Measurements from ENCODE around the gene HCRTR1. TPM values are rescaled to one million over a fixed set of nuclear protein-coding genes. Genes with fewer than 3 reads are reported as not detected.
A peak's percentile ranks its signal among the peaks of the same experiment; 100 is the strongest.

Gene HCRTR1
- total and polyA plus RNA-seq, 3 donors from 2014 or later = 0.19 to 0.31 TPM; not detected in 1

GRCh38 chr1:31658721-31659120 is 41.2 kb downstream of the HCRTR1 start:
- Histone ChIP-seq H3K27me3 (no peaks in the 10 kb centered on the region), H3K36me3 (ENCODE audit: low read depth, missing control alignments) (no peaks in the 10 kb centered on the region), H3K4me1 (peaks cover 4% of the 10 kb centered on the region), H3K27ac (no peak overlapping the region), H3K4me3 (no peak overlapping the region), H3K9me3 (no peaks in the 10 kb centered on the region)
- no peak for DNase-seq
- TF ChIP-seq POLR2A (IDR thresholded peaks at IDR 0.05) = no peak
- TF ChIP-seq, protein P1, sequence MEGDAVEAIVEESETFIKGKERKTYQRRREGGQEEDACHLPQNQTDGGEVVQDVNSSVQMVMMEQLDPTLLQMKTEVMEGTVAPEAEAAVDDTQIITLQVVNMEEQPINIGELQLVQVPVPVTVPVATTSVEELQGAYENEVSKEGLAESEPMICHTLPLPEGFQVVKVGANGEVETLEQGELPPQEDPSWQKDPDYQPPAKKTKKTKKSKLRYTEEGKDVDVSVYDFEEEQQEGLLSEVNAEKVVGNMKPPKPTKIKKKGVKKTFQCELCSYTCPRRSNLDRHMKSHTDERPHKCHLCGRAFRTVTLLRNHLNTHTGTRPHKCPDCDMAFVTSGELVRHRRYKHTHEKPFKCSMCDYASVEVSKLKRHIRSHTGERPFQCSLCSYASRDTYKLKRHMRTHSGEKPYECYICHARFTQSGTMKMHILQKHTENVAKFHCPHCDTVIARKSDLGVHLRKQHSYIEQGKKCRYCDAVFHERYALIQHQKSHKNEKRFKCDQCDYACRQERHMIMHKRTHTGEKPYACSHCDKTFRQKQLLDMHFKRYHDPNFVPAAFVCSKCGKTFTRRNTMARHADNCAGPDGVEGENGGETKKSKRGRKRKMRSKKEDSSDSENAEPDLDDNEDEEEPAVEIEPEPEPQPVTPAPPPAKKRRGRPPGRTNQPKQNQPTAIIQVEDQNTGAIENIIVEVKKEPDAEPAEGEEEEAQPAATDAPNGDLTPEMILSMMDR (IDR thresholded peaks at IDR 0.05) = no peak
- intact Hi-C loops (cut with DNase I; ENCODE audit: low total_unique reads) = no loop called here
- WGBS, 2 donors = 77 to 90% methylated on average over 3 of the region's 3 CpGs

GRCh38 chr1:31659889-31660288 is 42.4 kb downstream of the HCRTR1 start:
- TF ChIP-seq POLR2A (IDR thresholded peaks at IDR 0.05) = no peak
- TF ChIP-seq, protein P1 (IDR thresholded peaks at IDR 0.05) = no peak
- intact Hi-C loops (cut with DNase I; ENCODE audit: low total_unique reads) = loop anchor here (10.0 kb wide), 1 partner anchor 125 kb away; no protein-coding TSS in a partner anchor
- DNase-seq = no peak
- Histone ChIP-seq H3K4me1 (peaks cover 12% of the 10 kb centered on the region), H3K4me3 (no peak overlapping the region), H3K27me3 (no peaks in the 10 kb centered on the region), H3K36me3 (ENCODE audit: low read depth, missing control alignments) (no peaks in the 10 kb centered on the region), H3K27ac (no peak overlapping the region), H3K9me3 (no peaks in the 10 kb centered on the region)
- WGBS, 2 donors = 86 to 92% methylated on average over 3 of the region's 3 CpGs

GRCh38 chr1:31660871-31661455 is 43.5 kb downstream of the HCRTR1 start:
- TF ChIP-seq, protein P1 (IDR thresholded peaks at IDR 0.05) = no peak
- TF ChIP-seq POLR2A (IDR thresholded peaks at IDR 0.05) = no peak
- 67 to 83% methylated on average over 2 to 4 of the region's 4 CpGs for WGBS, 2 donors
- H3K9me3 ChIP-seq = no peaks in the 10 kb centered on the region
- no peaks in the 10 kb centered on the region for H3K27me3 ChIP-seq
- H3K4me1 ChIP-seq = peaks cover 20% of the 10 kb centered on the region
- no peak overlapping the region for H3K4me3 ChIP-seq
- H3K36me3 ChIP-seq (ENCODE audit: low read depth, missing control alignments) = no peaks in the 10 kb centered on the region
- H3K27ac ChIP-seq = peak overlapping the region in 1 of 2 donors; percentile 24
- no peak for DNase-seq
- intact Hi-C loops (cut with DNase I; ENCODE audit: low total_unique reads) = loop anchor here (10.0 kb wide), 1 partner anchor 124 kb away; no protein-coding TSS in a partner anchor

DNA sequence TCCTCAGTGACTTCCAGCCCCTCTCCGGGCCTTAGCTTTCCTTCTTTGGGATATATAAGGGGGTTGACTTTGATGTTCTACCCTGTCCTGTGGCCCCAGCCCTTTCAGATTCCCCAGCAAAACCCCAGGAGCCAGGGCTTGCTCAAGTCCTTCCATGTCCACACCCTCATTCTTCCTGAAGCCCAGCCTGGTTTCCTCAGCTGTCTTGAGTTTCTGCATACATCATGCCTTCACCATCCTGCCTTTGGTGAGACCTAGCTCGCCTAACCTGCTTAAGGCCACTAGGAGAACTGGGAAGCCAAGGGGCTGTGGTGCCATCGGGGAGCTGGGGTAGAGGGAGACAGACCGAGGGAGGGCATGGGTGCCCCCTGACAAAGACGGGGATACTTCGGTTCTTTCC is 44.4 kb downstream of the HCRTR1 start:
- DNase-seq = no peak
- no peaks in the 10 kb centered on the region for H3K27me3 ChIP-seq
- TF ChIP-seq, protein P1 (IDR thresholded peaks at IDR 0.05) = no peak
- no peak for TF ChIP-seq POLR2A (IDR thresholded peaks at IDR 0.05)
- H3K4me1 ChIP-seq = peaks cover 29% of the 10 kb centered on the region
- no peaks in the 10 kb centered on the region for H3K36me3 ChIP-seq (ENCODE audit: low read depth, missing control alignments)
- intact Hi-C loops (cut with DNase I; ENCODE audit: low total_unique reads) = loop anchor here (10.0 kb wide), 1 partner anchor 123 kb away; no protein-coding TSS in a partner anchor
- no peak overlapping the region for H3K4me3 ChIP-seq
- WGBS, 2 donors = 97 to 99% methylated on average over 6 of the region's 6 CpGs
- no peak overlapping the region for H3K27ac ChIP-seq
- H3K9me3 ChIP-seq = no peaks in the 10 kb centered on the region

DNA sequence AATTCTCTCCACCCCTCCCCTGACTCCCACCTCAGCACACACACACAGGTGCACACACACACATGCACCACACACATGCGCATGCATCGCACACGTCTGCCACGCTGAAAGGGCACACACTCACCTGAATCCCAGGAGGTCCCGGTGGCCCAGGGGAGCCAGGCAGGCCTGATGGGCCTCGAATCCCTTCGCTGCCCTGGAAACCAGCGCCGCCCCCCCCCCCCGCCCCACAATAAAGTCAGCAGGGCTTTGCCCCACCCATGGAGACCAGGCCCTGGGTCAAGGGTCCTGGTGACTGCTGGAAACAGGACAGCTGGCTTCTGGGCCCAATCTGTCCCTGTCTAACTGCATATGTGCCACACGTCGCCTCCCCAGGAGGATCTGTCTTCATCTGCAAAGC is 45.0 kb downstream of the HCRTR1 start:
- intact Hi-C loops (cut with DNase I; ENCODE audit: low total_unique reads) = loop anchor here (10.0 kb wide), 1 partner anchor 122 kb away; no protein-coding TSS in a partner anchor
- TF ChIP-seq POLR2A (IDR thresholded peaks at IDR 0.05) = no peak
- TF ChIP-seq, protein P1 (IDR thresholded peaks at IDR 0.05) = no peak
- DNase-seq = no peak
- Histone ChIP-seq H3K9me3 (no peaks in the 10 kb centered on the region), H3K27ac (no peak overlapping the region), H3K27me3 (no peaks in the 10 kb centered on the region), H3K4me1 (peaks cover 33% of the 10 kb centered on the region), H3K36me3 (ENCODE audit: low read depth, missing control alignments) (no peaks in the 10 kb centered on the region), H3K4me3 (no peak overlapping the region)
- 88% methylated on average over 12 of the region's 12 CpGs; no CpG with 5 or more reads in 1 of the 2 donors for WGBS, 2 donors
